ENCODE measurements around the gene PUDP.
"Not testable (repeated sequence)": the region's sequence is repeated elsewhere in the genome, so short reads cannot be mapped to it uniquely, and the experiment has no call there.

The PUDP gene

DNA sequence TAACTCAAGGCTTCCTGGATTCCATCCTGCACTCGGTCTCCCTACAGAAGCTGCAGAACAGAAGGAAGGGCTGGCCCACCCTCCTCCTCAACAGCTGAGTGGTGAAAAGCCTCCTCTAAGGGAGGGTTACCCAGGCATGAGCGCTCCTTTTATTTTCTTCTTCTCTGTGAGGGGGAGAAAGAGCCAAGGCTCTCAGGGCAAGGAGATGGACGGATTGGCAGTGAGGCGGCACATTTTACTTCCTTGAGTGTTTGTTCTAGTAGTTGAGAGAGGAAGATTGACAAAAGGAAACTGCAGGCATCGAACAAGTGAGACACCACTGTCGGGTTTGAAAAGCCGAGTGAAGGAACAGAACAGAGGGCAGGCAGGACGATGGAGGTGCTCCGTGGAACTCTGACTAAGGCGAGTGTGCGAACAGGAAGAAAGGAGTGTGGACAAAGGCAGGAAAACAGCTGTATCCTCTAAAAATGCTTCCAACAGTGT is 38.9 kb downstream of the PUDP start:
- no peak for TF ChIP-seq CTCF (IDR thresholded peaks at IDR 0.05; ENCODE audit: low read depth, low read length)
- no peak for DNase-seq (ENCODE audit: extremely low read depth, low read depth)

- DNase-seq (ENCODE audit: extremely low read depth, low read depth), result no peak
- no peak for TF ChIP-seq CTCF (IDR thresholded peaks at IDR 0.05; ENCODE audit: low read depth, low read length)
These were observed 39.9 kb downstream of the PUDP start for GRCh38 chrX:7108030-7108429.

DNA sequence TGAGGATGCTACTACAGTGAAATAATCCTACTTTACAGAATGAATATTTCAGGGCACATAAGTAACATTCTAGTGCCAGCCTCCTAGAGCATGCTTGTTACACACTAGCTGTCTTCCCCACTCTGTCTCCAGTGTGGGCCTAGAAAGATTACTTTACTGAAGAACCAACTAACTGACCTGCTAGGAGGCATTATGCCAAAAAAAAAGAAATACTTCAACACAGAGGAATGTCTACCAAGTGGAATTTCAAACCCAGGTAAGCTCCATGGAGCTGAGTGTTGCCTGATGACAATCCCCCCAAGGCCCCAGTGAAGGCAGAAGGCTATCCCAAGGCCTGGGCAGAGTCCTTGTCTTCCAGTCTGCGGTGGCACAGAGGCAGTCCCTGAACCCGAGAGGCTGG is 41.3 kb downstream of the PUDP start:
- DNase-seq (ENCODE audit: extremely low read depth, low read depth), result no peak
- no peak for TF ChIP-seq CTCF (IDR thresholded peaks at IDR 0.05; ENCODE audit: low read depth, low read length)

DNA sequence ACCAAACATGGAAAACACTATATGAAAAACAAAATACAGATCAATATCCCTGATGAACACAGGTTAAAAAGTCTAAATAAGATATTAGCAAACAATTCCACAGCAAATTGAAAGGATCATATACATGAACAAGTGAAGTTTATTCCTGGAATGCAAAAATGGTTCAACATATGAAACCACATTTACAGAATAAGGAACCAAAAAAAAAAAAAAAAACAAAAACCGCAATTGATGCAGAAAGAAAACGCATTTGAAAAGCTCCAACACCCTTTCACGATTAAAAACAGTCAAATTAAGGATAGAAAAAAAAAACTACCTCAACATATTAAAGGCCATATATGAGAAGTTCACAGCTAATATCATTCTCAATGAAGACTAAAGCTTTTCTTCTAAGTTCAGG is 45.8 kb downstream of the PUDP start:
- DNase-seq (ENCODE audit: extremely low read depth, low read depth), result no peak
- no peak for TF ChIP-seq CTCF (IDR thresholded peaks at IDR 0.05; ENCODE audit: low read depth, low read length)

DNA sequence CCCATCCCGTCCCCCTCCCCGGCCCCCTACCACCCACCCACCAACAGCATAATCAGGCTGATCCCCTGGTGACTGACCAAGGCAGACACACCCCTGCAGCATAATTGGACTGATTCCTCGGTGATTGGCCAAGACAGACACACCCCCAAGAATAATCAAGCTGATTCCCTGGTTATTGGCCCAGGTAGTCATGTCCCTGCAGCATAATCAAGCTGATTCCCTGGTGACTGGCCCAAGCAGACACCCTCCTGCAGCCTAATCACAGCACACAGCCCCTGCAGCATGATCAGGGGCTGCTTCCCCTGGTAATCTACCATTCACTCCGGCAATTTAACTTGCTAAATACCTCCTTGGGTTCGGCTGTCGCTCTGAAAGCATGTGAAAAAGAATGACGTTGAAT is 47.9 kb downstream of the PUDP start:
- no peak for TF ChIP-seq CTCF (IDR thresholded peaks at IDR 0.05; ENCODE audit: low read depth, low read length)
- no peak for DNase-seq (ENCODE audit: extremely low read depth, low read depth)

GRCh38 chrX:7095657-7096056 is 52.3 kb downstream of the PUDP start:
- DNase-seq (ENCODE audit: extremely low read depth, low read depth), result not testable (repeated sequence)

DNA sequence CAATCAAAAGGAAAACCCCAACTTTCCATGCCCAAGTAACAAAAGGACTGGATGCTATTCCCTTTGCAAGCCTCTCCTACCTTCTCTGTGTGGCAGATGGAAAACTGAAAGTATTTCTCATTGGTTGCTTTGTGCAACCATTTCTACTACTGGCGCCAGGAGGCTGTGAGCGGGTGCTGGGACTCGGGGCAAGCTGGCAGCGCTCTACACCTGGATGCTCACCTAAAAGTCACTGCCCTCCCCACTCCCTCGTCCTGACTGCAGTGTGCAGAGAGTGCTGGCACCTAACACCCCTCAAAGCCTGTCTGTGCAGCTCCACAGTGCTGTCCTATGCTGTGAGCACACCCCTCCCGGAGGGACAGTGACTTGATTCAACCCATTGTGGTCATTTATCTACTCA is 54.6 kb downstream of the PUDP start:
- TF ChIP-seq CTCF (IDR thresholded peaks at IDR 0.05; ENCODE audit: low read depth, low read length), result no peak
- DNase-seq (ENCODE audit: extremely low read depth, low read depth), result no peak

GRCh38 chrX:7092543-7092942 is 55.4 kb downstream of the PUDP start:
- TF ChIP-seq CTCF (IDR thresholded peaks at IDR 0.05; ENCODE audit: low read depth, low read length), result no peak

More at GRCh38 chrX:7092543-7092942, 55.4 kb downstream of the PUDP start:
- DNase-seq (ENCODE audit: extremely low read depth, low read depth), result no peak

Data from AG09319 (cell line).